CD8-positive, alpha-beta memory T cell (primary cell): ENCODE data around the gene ATP8A2. TPM values are rescaled to one million over a fixed set of nuclear protein-coding genes. Genes with fewer than 3 reads are reported as not detected.

Experiments used
- CTCF ChIA-PET: fragments of 350-600 bp; sonication (Branson Sonifier 250); formaldehyde crosslinking; loops from one replicate; lab custom pipeline; 2021; ENCODE audit warnings: antibody characterized with exemption; lab: Charles Lee
- POLR2A ChIA-PET: fragments of 350-600 bp; sonication (Branson Sonifier 250); formaldehyde crosslinking; loops from one replicate; lab custom pipeline; 2021; ENCODE audit warnings: antibody characterized with exemption; lab: Charles Lee
- DNase-seq, 5 donors: peaks; one replicate each; pipeline versions ENCODE4 v3.0.0 to v3.0.0-alpha.2; 2020 to 2022; ENCODE audit warnings: mixed read lengths in 1 of 5
- H3K27ac ChIP-seq: one replicate; pipeline ENCODE4 v1.7.0; 2013; ENCODE audit warnings: low read depth, mild to moderate bottlenecking, low read length, moderate library complexity
- H3K27me3 ChIP-seq: 2 replicates; pipeline ENCODE4 v1.7.0; 2013; ENCODE audit warnings: low read length, mild to moderate bottlenecking; ENCODE audit not compliant: insufficient read depth, poor library complexity, severe bottlenecking
- H3K36me3 ChIP-seq: 2 replicates; pipeline ENCODE4 v1.7.0; 2013; ENCODE audit warnings: mild to moderate bottlenecking, low read length, moderate library complexity; ENCODE audit not compliant: insufficient read depth
- H3K4me1 ChIP-seq: 2 replicates; pipeline ENCODE4 v1.7.0; 2013; ENCODE audit warnings: mild to moderate bottlenecking, low read length, moderate library complexity; ENCODE audit not compliant: insufficient read depth
- H3K4me3 ChIP-seq: 2 replicates; pipeline ENCODE4 v1.7.0; 2013; ENCODE audit warnings: mild to moderate bottlenecking, low read length
- H3K9me3 ChIP-seq: 2 replicates; pipeline ENCODE4 v1.7.0; 2013; ENCODE audit warnings: mild to moderate bottlenecking, low read length
- H3K27ac Mint-ChIP-seq, 8 donors: one replicate each; pipeline ENCODE4 v1.8.0; 2020 to 2021; ENCODE audit warnings: mixed read lengths in 8 of 8, mild to moderate bottlenecking in 6 of 8, inconsistent platforms in 3 of 8, moderate library complexity in 3 of 8
- H3K27me3 Mint-ChIP-seq, 2 donors: one replicate each; pipeline ENCODE4 v1.8.0; 2020 to 2021; ENCODE audit warnings: mixed read lengths in 2 of 2, mild to moderate bottlenecking in 1 of 2, moderate library complexity in 1 of 2
- H3K36me3 Mint-ChIP-seq, 3 donors: one replicate each; pipeline ENCODE4 v1.8.0; 2020 to 2021; ENCODE audit warnings: mixed read lengths in 3 of 3, inconsistent platforms in 1 of 3, mild to moderate bottlenecking in 1 of 3
- H3K4me1 Mint-ChIP-seq, 3 donors: one replicate each; pipeline ENCODE4 v1.8.0; 2020 to 2021; ENCODE audit warnings: mixed read lengths in 3 of 3, inconsistent platforms in 1 of 3, mild to moderate bottlenecking in 1 of 3
- H3K4me3 Mint-ChIP-seq, 7 donors: one replicate each; pipeline ENCODE4 v1.8.0; 2020 to 2021; ENCODE audit warnings: mixed read lengths in 7 of 7, mild to moderate bottlenecking in 6 of 7, moderate library complexity in 4 of 7, inconsistent platforms in 2 of 7
- H3K9me3 Mint-ChIP-seq, 5 donors: one replicate each; pipeline ENCODE4 v1.8.0; 2020 to 2022; ENCODE audit warnings: mixed read lengths in 5 of 5, mild to moderate bottlenecking in 3 of 5, moderate library complexity in 2 of 5, inconsistent platforms in 1 of 5
- polyA plus RNA-seq: library from polyadenylated mRNA; unstranded; fragments of 300-500 nt; fragmentation: Illumina TruSeq; gene quantifications from one replicate; pipeline ENCODE4 v1.2.3, GENCODE V29; 2021
- total RNA-seq, 2 experiments: library from RNA; stranded (reverse); gene quantifications; one replicate each; pipeline ENCODE4 v1.2.3, GENCODE V29; 2021

The ATP8A2 gene
- total and polyA plus RNA-seq, 3 experiments from 2014 or later, result 0.26 to 0.63 (median 0.58) TPM

DNA sequence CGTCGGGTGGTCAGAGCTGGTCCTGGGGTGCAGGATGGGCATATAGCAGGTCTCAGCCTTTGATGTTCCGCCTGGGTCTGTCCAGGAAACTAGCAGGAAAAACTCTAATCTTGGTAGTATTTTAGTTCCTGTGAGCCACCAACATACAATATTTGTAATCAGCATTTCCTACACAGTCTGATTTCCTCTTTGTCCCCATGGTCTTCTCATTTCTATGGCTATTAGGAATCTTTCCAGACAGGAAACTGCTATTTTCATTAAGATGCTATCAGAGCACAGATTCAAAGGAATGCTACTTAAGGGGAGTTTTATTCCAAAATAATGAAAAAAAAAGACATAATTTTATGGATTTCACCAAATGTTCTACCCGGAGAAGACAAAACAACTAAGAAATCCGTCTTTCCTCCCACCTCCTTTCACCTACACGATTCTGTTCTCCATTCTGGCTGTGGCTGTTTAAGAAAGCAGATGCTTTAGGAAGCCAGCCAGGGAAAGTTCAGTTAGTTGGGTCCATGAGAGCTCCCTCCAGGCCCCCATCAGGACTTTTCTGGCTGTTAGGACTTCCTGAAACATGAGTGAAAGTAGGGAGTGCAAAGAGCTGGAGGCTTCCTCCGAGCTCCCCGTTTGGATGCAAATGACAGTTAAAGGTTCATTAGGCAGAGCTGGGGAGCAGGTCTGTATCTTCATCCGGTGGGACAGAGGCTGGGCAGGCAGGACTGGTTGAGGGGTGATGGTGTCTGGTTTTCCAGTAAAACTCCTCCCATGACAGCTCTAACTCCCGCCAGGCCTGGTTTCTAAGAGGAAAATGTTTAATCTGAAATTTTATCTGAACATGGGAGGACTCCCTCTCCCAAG, 643.7 kb downstream of the ATP8A2 start:
- Mint-ChIP-seq H3K36me3 (peaks cover 0 to 9% (median 6%) of the 10 kb centered on the region in 3 donors), H3K4me1 (peaks cover 7 to 24% (median 16%) of the 10 kb centered on the region in 3 donors), H3K27ac (peak overlapping the region in 1 of 8 donors; percentile 61), H3K9me3 (peaks cover 0 to 3% (median 0%) of the 10 kb centered on the region in 5 donors), H3K4me3 (no peak overlapping the region), H3K27me3 (peaks cover 0 to 5% of the 10 kb centered on the region in 2 donors)
- H3K4me3 ChIP-seq, result no peak overlapping the region
- no peaks in the 10 kb centered on the region for H3K36me3 ChIP-seq
- peaks cover 25% of the 10 kb centered on the region for H3K4me1 ChIP-seq
- no peak overlapping the region for H3K27ac ChIP-seq
- no peaks in the 10 kb centered on the region for H3K27me3 ChIP-seq
- H3K9me3 ChIP-seq, result no peaks in the 10 kb centered on the region
- CTCF ChIA-PET, result no interaction called here
- POLR2A ChIA-PET, result no interaction called here
- DNase-seq, result no peak

DNA sequence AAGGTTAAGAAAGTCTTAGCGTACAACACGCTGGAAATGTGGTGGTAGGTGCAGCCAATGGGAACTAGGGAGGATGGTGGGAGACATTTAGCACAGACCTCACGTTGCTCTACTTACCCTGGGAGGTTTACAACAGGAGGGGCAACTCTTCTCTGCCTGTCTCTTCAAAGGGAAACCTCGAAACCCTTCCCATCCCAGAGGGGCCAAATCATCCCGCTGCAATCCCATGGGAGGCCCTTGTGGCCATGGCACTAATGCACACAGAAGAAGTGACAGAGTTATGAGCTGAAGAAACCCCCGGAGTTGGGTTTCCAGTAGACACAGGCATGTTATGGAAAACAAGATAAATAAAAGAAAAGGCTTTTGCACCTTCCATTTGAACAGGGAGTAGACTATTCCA, 644.4 kb downstream of the ATP8A2 start:
- peaks cover 7 to 24% (median 16%) of the 10 kb centered on the region in 3 donors for H3K4me1 Mint-ChIP-seq

DNA sequence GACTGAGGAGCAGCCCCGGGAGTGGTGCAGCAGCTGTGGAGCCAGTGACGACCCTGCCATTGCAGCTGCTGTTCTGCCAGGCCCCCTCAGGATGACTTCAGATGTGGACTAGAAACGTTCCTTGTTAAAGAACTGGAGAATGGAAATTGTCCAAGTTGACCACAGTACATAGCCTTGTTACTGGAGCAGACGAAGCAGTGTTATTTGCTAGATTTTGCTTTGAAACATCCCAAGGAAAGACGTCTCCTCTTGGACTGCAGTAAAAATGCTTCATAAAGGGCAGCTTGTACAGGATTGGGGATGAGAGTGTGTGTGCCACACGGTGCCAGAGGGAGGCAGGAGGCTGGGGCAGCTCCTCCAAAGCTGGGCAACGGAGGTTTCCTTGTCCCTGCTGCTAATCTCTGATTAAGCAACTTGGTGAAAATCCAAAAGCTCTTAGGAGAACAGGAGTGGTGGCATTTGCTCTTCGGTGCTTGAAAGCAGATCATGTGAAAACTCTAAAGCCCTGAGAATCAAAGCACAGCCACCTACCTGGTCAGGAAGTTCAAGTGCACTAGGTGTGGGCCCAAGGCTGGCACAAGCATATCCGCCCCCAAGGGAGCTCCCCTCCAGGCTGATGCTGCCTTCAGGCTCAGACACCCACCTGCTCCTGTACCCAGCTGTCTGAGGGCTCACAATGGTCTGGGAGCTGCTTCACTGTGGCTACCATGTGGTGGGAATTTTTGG, 645.6 kb downstream of the ATP8A2 start:
- H3K9me3 ChIP-seq, result no peaks in the 10 kb centered on the region
- no peak overlapping the region for H3K4me3 ChIP-seq
- H3K27me3 ChIP-seq, result no peaks in the 10 kb centered on the region
- no peak overlapping the region for H3K4me3 Mint-ChIP-seq
- H3K36me3 Mint-ChIP-seq, result peaks cover 0 to 15% (median 14%) of the 10 kb centered on the region in 3 donors
- CTCF ChIA-PET, result no interaction called here
- no peaks in the 10 kb centered on the region for H3K36me3 ChIP-seq
- peak overlapping the region in 2 of 8 donors; percentile 13 to 80 for H3K27ac Mint-ChIP-seq
- peak in 1 of 5 donors; percentile 59 for DNase-seq
- POLR2A ChIA-PET, result no interaction called here
- H3K4me1 Mint-ChIP-seq, result peaks cover 7 to 18% (median 16%) of the 10 kb centered on the region in 3 donors
- H3K9me3 Mint-ChIP-seq, result peaks cover 0 to 2% (median 0%) of the 10 kb centered on the region in 5 donors
- peaks cover 0 to 7% of the 10 kb centered on the region in 2 donors for H3K27me3 Mint-ChIP-seq
- H3K4me1 ChIP-seq, result peaks cover 15% of the 10 kb centered on the region
- no peak overlapping the region for H3K27ac ChIP-seq

More for the DNA sequence above, 644.4 kb downstream of the ATP8A2 start:
- H3K27me3 Mint-ChIP-seq, result peaks cover 0 to 7% of the 10 kb centered on the region in 2 donors
- H3K27ac Mint-ChIP-seq, result peak overlapping the region in 1 of 8 donors; percentile 32
- H3K27ac ChIP-seq, result no peak overlapping the region
- H3K4me3 ChIP-seq, result no peak overlapping the region
- ChIA-PET CTCF (no interaction called here), POLR2A (no interaction called here)
- H3K36me3 Mint-ChIP-seq, result peaks cover 0 to 14% (median 13%) of the 10 kb centered on the region in 3 donors
- H3K4me3 Mint-ChIP-seq, result no peak overlapping the region
- no peaks in the 10 kb centered on the region for H3K36me3 ChIP-seq
- peaks cover 0 to 3% (median 0%) of the 10 kb centered on the region in 5 donors for H3K9me3 Mint-ChIP-seq
- H3K27me3 ChIP-seq, result no peaks in the 10 kb centered on the region
- peaks cover 24% of the 10 kb centered on the region for H3K4me1 ChIP-seq
- no peaks in the 10 kb centered on the region for H3K9me3 ChIP-seq
- no peak for DNase-seq

DNA sequence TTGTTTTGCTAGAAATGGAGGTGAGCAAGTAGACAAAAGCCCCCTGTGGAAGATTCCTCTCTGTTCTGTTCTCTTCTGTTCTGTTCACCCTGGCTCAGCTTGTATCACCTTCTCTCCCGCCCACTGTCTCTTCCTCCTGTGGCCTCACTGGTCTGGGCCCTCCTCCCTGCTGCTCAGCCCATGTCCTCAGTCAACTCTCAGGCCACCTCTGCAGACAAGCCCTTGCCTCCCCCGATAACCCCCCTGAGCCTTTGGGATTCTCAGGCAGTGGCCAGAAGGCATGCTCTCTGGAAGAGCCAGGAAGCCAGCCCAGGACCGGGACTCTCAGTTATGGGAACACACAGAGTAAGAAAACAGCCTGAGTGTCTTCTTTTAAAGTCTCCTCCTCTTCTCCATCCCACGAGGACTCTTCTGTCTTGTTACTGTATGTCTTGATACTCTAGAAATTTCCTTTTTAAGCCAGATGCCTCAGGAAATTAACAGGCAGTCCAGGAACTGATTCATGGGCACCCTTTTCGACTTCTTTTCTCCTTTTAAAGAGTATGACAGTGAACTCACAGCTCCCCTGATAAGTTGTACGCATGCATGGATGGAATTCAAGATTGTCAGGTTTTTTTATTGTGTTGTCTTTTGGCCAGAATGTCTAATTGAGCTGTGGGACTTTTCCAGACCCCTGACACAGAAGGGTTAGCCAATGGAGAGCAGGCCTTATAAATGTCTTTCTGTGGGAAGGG, 646.3 kb downstream of the ATP8A2 start:
- Mint-ChIP-seq H3K9me3 (peaks cover 0 to 2% (median 0%) of the 10 kb centered on the region in 5 donors), H3K4me3 (no peak overlapping the region), H3K27ac (peak overlapping the region in 4 of 8 donors; percentile 9 to 80 (median 31)), H3K27me3 (peaks cover 0 to 7% of the 10 kb centered on the region in 2 donors), H3K4me1 (peaks cover 6 to 17% (median 11%) of the 10 kb centered on the region in 3 donors), H3K36me3 (peaks cover 0 to 15% (median 14%) of the 10 kb centered on the region in 3 donors)
- ChIA-PET CTCF (no interaction called here), POLR2A (no interaction called here)
- DNase-seq, result no peak
- H3K9me3 ChIP-seq, result no peaks in the 10 kb centered on the region
- no peak overlapping the region for H3K27ac ChIP-seq
- no peaks in the 10 kb centered on the region for H3K36me3 ChIP-seq
- no peak overlapping the region for H3K4me3 ChIP-seq
- H3K27me3 ChIP-seq, result no peaks in the 10 kb centered on the region
- H3K4me1 ChIP-seq, result peaks cover 11% of the 10 kb centered on the region

DNA sequence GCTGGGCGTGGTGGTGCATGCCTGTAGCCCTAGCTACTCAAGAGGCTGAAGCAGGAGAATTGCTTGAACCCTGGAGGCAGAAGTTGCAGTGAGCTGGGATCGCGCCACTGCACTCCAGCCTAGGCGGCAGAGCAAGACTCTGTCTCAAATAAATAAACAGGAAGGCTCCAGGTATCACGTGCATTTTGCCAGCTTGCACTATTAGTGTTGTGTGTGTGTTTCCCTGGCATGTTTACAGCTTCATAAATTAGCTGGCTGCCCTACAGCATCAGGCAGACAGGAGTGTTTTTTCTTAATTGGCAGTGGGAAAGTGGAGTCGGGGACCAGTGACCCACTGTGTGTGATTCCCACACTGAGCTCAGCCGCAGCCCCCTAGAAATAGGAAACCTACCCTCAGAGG, 647.5 kb downstream of the ATP8A2 start:
- CTCF ChIA-PET, result no interaction called here
- no peaks in the 10 kb centered on the region for H3K9me3 Mint-ChIP-seq

DNA sequence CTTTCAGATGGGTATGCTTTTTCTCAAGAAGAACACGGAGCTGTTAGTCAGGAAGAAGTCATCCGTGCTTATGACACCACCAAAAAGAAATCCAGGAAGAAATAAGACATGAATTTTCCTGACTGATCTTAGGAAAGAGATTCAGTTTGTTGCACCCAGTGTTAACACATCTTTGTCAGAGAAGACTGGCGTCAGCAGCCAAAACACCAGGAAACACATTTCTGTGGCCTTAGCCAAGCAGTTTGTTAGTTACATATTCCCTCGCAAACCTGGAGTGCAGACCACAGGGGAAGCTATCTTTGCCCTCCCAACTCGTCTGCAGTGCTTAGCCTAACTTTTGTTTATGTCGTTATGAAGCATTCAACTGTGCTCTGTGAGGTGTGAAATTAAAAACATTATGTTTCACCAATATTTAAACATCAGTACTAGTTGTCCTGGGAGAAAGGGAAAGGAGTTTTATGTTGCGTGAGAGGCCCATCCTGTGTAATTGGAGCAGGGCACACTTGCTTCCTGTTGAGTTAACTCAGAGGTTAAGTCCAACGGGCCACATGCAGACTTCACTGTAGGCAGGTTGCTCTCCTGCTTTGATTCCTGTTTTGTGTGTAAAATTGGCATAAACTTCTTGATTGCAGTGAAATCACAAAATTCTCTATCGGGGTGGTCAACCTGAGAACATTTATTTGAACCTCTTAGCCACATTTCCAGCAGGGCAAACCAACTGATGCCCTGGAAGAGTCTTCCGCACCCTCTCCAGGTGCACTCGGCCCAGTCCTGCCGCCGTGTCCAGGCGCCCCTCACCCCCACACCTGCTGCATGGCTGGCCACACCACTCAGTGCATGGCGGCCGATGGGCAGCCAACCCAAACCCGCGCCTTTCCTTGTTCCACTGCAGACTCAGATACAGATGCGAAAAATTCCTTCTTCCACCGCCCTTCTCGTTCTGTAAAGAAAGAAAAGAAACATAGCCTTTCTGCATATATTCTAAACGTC, 648.4 kb downstream of the ATP8A2 start:
- Histone ChIP-seq H3K9me3 (no peaks in the 10 kb centered on the region), H3K36me3 (no peaks in the 10 kb centered on the region), H3K4me1 (peaks cover 10% of the 10 kb centered on the region), H3K27ac (no peak overlapping the region), H3K4me3 (no peak overlapping the region), H3K27me3 (no peaks in the 10 kb centered on the region)
- CTCF ChIA-PET, result no interaction called here
- H3K4me1 Mint-ChIP-seq, result peaks cover 4 to 12% (median 8%) of the 10 kb centered on the region in 3 donors
- peaks cover 0 to 14% (median 13%) of the 10 kb centered on the region in 3 donors for H3K36me3 Mint-ChIP-seq
- H3K4me3 Mint-ChIP-seq, result no peak overlapping the region
- no peak overlapping the region for H3K27ac Mint-ChIP-seq
- no peaks in the 10 kb centered on the region for H3K9me3 Mint-ChIP-seq
- POLR2A ChIA-PET, result no interaction called here
- no peak for DNase-seq
- H3K27me3 Mint-ChIP-seq, result peaks cover under 1 to 6% of the 10 kb centered on the region in 2 donors

More for the DNA sequence above, 647.5 kb downstream of the ATP8A2 start:
- DNase-seq, result no peak
- peaks cover 0 to 15% (median 14%) of the 10 kb centered on the region in 3 donors for H3K36me3 Mint-ChIP-seq
- peaks cover 0 to 6% of the 10 kb centered on the region in 2 donors for H3K27me3 Mint-ChIP-seq
- no peaks in the 10 kb centered on the region for H3K9me3 ChIP-seq
- no peaks in the 10 kb centered on the region for H3K27me3 ChIP-seq
- peaks cover 10% of the 10 kb centered on the region for H3K4me1 ChIP-seq
- H3K36me3 ChIP-seq, result no peaks in the 10 kb centered on the region
- H3K4me1 Mint-ChIP-seq, result peaks cover 6 to 12% (median 8%) of the 10 kb centered on the region in 3 donors
- no peak overlapping the region for H3K27ac ChIP-seq
- H3K4me3 Mint-ChIP-seq, result no peak overlapping the region
- H3K4me3 ChIP-seq, result no peak overlapping the region
- H3K27ac Mint-ChIP-seq, result peak overlapping the region in 1 of 8 donors; percentile 19
- POLR2A ChIA-PET, result no interaction called here

DNA sequence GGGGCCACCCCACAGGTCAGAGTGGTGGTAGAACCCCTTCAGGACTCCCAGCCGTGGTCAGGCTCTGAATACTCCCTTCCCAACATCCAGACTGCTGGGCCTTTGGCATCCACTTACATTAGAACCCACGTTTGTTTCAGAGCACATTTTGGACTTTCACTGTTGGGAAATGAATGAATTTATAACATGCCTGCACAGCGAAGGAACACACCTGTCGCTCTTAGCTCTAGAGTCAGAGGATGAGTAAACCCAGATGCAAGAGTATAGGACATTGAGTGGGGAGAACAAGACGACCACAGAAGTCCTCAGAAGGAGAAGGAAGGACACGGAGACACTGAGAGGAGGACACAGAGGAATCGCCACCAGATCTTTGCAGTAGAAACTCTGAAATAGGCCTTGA, 649.1 kb downstream of the ATP8A2 start:
- Histone ChIP-seq H3K4me1 (peaks cover 10% of the 10 kb centered on the region), H3K36me3 (no peaks in the 10 kb centered on the region), H3K27me3 (no peaks in the 10 kb centered on the region), H3K4me3 (no peak overlapping the region), H3K9me3 (no peaks in the 10 kb centered on the region), H3K27ac (no peak overlapping the region)
- ChIA-PET POLR2A (no interaction called here), CTCF (no interaction called here)
- Mint-ChIP-seq H3K4me3 (no peak overlapping the region), H3K4me1 (peaks cover 4 to 12% (median 8%) of the 10 kb centered on the region in 3 donors), H3K9me3 (no peaks in the 10 kb centered on the region), H3K27me3 (peaks cover 5 to 6% of the 10 kb centered on the region in 2 donors), H3K36me3 (peaks cover 0 to 14% (median 14%) of the 10 kb centered on the region in 3 donors), H3K27ac (no peak overlapping the region)
- no peak for DNase-seq
